NCI-H82 treated with DMSO at 0.1 percent for 48 hours (cell line): ENCODE measurements around the gene RGS14.
"Not testable (repeated sequence)": the region's sequence is repeated elsewhere in the genome, so short reads cannot be mapped to it uniquely, and the experiment has no call there.

Experiments
- DNase-seq: peaks from one replicate; lab custom pipeline; 2025; ENCODE audit not compliant: unreplicated experiment; lab: John Stamatoyannopoulos, UW

Gene RGS14

GRCh38 chr5:177399997-177400868 is 42.5 kb downstream of the RGS14 start, which contains the start of gene PFN3:
TSS of gene PFN3 (minus strand) at chr5:177400661. CDS start at chr5:177400576, 85 bp downstream.
- no peak for DNase-seq

- DNase-seq = peak; percentile 55
Measured at GRCh38 chr5:177402271-177403043, 44.7 kb downstream of the RGS14 start.

GRCh38 chr5:177403102-177403791 is 45.5 kb downstream of the RGS14 start:
- no peak for DNase-seq

- peak; percentile 25 for DNase-seq
Measured at GRCh38 chr5:177403792-177404640, 46.3 kb downstream of the RGS14 start.

- no peak for DNase-seq
Measured at GRCh38 chr5:177404641-177405179, 47.0 kb downstream of the RGS14 start.

- no peak for DNase-seq
Measured at GRCh38 chr5:177405312-177405711, 47.6 kb downstream of the RGS14 start.

GRCh38 chr5:177405805-177406204 is 48.1 kb downstream of the RGS14 start:
- no peak for DNase-seq

- no peak for DNase-seq
Measured at GRCh38 chr5:177409043-177409801, 51.5 kb downstream of the RGS14 start, which contains the start of gene F12. TSS of gene F12 (minus strand) at chr5:177409564. CDS start at chr5:177409527, 37 bp downstream.

- DNase-seq = no peak
Measured at GRCh38 chr5:177410575-177410974, 52.9 kb downstream of the RGS14 start.

- DNase-seq = no peak
Measured at GRCh38 chr5:177412603-177413233, 55.0 kb downstream of the RGS14 start.

- no peak for DNase-seq
Measured at GRCh38 chr5:177414481-177414880, 56.8 kb downstream of the RGS14 start.

GRCh38 chr5:177417081-177417480 is 59.4 kb downstream of the RGS14 start:
- not testable (repeated sequence) for DNase-seq

- no peak for DNase-seq
Measured at GRCh38 chr5:177419046-177419445, 61.3 kb downstream of the RGS14 start.

- DNase-seq = not testable (repeated sequence)
Measured at GRCh38 chr5:177420472-177420871, 62.7 kb downstream of the RGS14 start.

GRCh38 chr5:177421062-177421798 is 63.5 kb downstream of the RGS14 start:
- DNase-seq = no peak
